GM12801 (cell line): ENCODE results near the gene TSPAN17.

Source experiments
- TF ChIP-seq, protein P1 (sequence below): IDR thresholded peaks from one replicate; pipeline ENCODE4 v1.5.1; 2011; ENCODE audit warnings: control low read depth; ENCODE audit not compliant: insufficient read length; ENCODE audit errors: extremely low read depth

Gene TSPAN17

DNA sequence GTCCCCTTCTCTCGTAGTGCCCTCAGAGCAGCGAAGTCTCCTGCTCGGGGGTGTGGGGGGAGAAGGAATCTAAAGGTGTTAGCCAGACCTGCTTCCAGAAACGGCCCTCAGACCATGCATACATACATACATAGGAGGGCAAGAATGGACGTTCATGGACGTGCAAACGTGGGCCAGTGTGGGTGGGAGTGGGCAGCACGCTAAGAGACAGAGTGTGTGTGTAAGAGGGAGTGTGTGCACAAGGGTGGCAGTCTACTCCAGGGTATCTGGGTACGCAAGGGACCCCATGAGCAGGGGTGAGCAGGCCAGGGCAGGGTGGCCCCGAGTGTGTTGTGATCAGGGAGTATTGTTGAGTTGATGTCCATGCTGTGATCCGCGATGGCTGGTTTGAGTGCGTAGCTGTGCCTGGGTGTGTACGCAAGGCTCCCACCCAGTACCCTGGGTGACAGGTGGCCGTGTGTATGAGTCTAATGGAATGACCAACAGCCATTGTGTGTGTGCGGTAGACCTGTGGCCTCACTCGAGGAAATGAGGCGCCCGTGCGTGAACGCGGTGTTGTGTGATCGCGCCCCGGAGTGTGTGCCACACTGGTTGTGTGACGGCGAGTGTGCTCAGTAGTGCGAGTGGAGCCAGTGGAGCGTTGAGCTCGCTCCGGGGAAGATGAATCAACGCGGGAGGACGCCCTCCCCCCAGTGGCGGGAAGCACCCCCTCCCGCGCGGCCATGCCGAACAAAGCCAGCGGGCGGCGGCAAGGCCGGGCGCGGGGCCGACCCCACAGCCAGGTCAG, 38.2 kb upstream of the TSPAN17 start:
- TF ChIP-seq, protein P1, sequence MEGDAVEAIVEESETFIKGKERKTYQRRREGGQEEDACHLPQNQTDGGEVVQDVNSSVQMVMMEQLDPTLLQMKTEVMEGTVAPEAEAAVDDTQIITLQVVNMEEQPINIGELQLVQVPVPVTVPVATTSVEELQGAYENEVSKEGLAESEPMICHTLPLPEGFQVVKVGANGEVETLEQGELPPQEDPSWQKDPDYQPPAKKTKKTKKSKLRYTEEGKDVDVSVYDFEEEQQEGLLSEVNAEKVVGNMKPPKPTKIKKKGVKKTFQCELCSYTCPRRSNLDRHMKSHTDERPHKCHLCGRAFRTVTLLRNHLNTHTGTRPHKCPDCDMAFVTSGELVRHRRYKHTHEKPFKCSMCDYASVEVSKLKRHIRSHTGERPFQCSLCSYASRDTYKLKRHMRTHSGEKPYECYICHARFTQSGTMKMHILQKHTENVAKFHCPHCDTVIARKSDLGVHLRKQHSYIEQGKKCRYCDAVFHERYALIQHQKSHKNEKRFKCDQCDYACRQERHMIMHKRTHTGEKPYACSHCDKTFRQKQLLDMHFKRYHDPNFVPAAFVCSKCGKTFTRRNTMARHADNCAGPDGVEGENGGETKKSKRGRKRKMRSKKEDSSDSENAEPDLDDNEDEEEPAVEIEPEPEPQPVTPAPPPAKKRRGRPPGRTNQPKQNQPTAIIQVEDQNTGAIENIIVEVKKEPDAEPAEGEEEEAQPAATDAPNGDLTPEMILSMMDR = no peak

DNA sequence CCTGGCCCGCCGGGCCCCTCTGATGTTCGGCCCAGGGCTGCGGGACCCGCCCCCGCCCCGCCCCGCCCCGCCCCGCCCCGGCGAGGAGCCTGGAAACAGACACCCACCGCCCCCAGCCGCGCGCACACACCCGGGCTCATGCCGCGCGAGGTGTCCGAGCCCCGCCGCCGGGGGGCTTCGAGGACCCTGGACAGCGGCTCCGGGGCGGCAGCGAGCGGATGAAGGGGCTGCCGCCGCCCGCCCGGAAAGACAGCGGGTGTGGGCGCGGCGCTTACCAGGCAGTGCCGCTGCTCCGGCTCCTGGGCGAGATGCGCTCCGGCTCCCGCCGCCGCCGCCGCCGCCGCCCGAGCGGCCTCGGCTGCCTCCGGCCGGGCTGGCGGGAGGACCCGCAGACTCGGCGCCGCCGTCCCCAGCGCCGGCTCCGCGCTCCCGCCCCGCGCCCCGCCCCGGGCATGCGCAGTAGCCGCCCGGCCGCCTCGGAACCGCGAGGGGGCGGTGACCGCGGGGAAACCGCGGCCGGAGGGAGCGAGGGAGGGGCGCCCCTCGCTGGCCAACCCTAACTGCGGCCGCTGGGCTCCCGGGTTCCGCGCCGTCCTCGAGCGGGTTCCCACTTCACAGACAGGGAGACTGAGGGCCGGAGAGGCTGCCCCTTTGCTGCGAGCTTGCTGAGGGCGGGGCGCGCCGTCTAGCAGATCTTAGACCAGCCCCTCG, 37.4 kb upstream of the TSPAN17 start, which contains the start of gene GPRIN1:
TSS of gene GPRIN1 (minus strand) at position 433 of the 711 bp plus-strand sequence. CDS start 10,322 bp downstream, outside the sequence.
- TF ChIP-seq, protein P1 = no peak

- TF ChIP-seq, protein P1 = no peak
Observed at GRCh38 chr5:176610435-176610773, 36.9 kb upstream of the TSPAN17 start.

DNA sequence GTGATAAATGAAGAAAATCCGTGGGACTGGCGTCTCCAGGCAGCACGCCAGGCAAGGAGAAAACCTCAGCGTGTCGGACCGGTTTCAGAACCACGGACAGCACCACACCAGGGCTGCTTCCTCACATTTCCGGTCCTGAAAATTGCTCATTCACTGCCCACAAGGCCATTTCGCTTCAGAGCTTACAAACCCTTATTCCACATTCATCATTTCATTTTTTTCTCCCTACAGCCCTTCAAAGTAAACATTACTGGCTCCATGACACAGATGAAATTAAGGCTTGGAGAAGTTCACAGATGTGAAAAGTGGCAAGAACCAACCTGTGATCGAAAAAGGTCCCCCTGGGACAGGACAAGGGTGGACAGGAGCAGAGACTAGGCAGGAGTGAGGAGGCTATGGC, 35.8 kb upstream of the TSPAN17 start:
- TF ChIP-seq, protein P1 = no peak

DNA sequence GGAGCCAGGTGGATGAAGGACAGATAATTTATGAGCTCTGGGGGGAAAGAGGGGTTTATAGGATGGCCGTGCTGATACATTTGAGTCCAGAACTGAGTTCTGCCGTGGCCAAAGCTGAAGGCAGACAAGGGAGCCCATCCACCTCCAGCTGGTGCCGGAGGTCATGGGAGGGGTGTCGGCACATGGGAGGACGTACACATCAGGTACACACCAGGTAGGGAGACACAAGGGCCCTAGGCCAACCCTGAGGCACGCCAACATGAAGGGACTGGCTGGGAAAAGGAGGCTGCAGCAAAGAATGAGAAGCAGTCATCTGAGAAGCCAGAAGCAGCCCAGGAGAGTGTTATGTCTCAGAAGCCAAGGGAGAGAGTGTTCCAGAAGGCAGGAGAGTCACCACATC, 35.3 kb upstream of the TSPAN17 start:
- TF ChIP-seq, protein P1 = no peak

GRCh38 chr5:176612855-176613254, 34.4 kb upstream of the TSPAN17 start:
- TF ChIP-seq, protein P1 = no peak

DNA sequence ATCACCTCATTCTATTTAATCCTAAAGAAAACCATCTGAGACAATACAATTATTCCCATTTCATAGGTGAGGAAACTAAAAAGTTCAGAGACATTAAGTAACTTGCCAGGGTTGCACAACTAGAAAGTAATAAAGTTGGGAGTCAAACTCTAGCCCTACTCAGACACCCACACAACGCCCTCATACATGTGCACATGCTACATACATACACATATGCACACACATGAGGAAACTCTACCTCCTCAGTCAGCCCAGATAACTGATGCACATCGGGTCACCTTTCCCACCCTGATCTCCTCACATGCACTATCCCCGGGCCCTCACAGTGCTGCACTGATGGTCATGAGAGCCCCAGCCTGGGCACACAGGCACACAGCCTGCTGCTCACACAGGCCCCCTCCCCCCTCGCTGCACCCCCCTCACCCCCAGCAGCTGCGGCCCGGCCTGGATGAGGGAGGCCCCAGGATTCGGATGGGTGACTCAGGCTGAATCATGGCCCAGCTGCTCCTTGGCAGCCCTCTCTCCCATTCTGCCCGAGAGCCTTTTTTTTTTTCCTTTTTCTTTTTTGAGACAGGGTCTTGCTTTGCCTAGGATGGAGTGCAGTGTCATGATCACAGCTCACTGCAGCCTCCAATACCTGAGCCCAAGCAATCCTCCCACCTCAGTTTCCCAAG, 32.3 kb upstream of the TSPAN17 start:
- TF ChIP-seq, protein P1 = no peak
